NCI-H2196 (cell line): ENCODE data around the gene PRKAR2B.
"Not testable (repeated sequence)": the region's sequence is repeated elsewhere in the genome, so short reads cannot be mapped to it uniquely, and the experiment has no call there.

ENCODE experiments used
- DNase-seq: peaks from one replicate; lab custom pipeline; 2025; ENCODE audit not compliant: unreplicated experiment; lab: John Stamatoyannopoulos, UW

Gene PRKAR2B

GRCh38 chr7:107076781-107077698 is 32.5 kb downstream of the PRKAR2B start:
- DNase-seq: no peak

GRCh38 chr7:107077699-107078516 is 33.4 kb downstream of the PRKAR2B start:
- DNase-seq: no peak

- no peak for DNase-seq
These were observed 34.0 kb downstream of the PRKAR2B start for GRCh38 chr7:107078517-107078966.

GRCh38 chr7:107079212-107079940 is 34.9 kb downstream of the PRKAR2B start:
- DNase-seq: no peak

GRCh38 chr7:107080099-107080505 is 35.6 kb downstream of the PRKAR2B start:
- DNase-seq: no peak

- no peak for DNase-seq
These were observed 36.0 kb downstream of the PRKAR2B start for GRCh38 chr7:107080533-107080932.

- no peak for DNase-seq
These were observed 40.7 kb downstream of the PRKAR2B start for GRCh38 chr7:107085180-107085579.

GRCh38 chr7:107089627-107090026 is 45.1 kb downstream of the PRKAR2B start:
- DNase-seq: no peak

GRCh38 chr7:107090457-107090856 is 46.0 kb downstream of the PRKAR2B start:
- DNase-seq: no peak

GRCh38 chr7:107091306-107091705 is 46.8 kb downstream of the PRKAR2B start:
- DNase-seq: no peak

- not testable (repeated sequence) for DNase-seq
These were observed 49.2 kb downstream of the PRKAR2B start for GRCh38 chr7:107093671-107094070.

GRCh38 chr7:107099154-107099553 is 54.6 kb downstream of the PRKAR2B start:
- not testable (repeated sequence) for DNase-seq

GRCh38 chr7:107100824-107101223 is 56.3 kb downstream of the PRKAR2B start:
- no peak for DNase-seq

- DNase-seq: no peak
These were observed 58.9 kb downstream of the PRKAR2B start for GRCh38 chr7:107103369-107103768.

- DNase-seq: no peak
These were observed 60.3 kb downstream of the PRKAR2B start for GRCh38 chr7:107104801-107105200.

- no peak for DNase-seq
These were observed 61.2 kb downstream of the PRKAR2B start for GRCh38 chr7:107105591-107106245.

GRCh38 chr7:107108793-107109371 is 64.4 kb downstream of the PRKAR2B start:
- DNase-seq: no peak

GRCh38 chr7:107109955-107110354 is 65.5 kb downstream of the PRKAR2B start:
- no peak for DNase-seq

GRCh38 chr7:107111196-107111595 is 66.7 kb downstream of the PRKAR2B start:
- DNase-seq: no peak

GRCh38 chr7:107113866-107114265 is 69.4 kb downstream of the PRKAR2B start:
- DNase-seq: no peak
